ENCODE measurements around the gene LRP1B. TPM values are rescaled to one million over a fixed set of nuclear protein-coding genes. Genes with fewer than 3 reads are reported as not detected.

LRP1B gene
- total RNA-seq, 4 donors from 2014 or later = 0.85 to 3.3 (median 1.1) TPM; not detected in 1

GRCh38 chr2:141519906-141520305, 610.9 kb downstream of the LRP1B start:
- H3K4me3 ChIP-seq = no peak overlapping the region
- no peak for DNase-seq
- H3K27me3 ChIP-seq = no peaks in the 10 kb centered on the region
- TF ChIP-seq POLR2A (IDR thresholded peaks at IDR 0.05) (no peak), CTCF (IDR thresholded peaks at IDR 0.05) (no peak)
- H3K4me1 ChIP-seq = no peaks in the 10 kb centered on the region
- H3K9me3 ChIP-seq = no peaks in the 10 kb centered on the region
- no peaks in the 10 kb centered on the region for H3K36me3 ChIP-seq
- H3K27ac ChIP-seq = no peak overlapping the region

DNA sequence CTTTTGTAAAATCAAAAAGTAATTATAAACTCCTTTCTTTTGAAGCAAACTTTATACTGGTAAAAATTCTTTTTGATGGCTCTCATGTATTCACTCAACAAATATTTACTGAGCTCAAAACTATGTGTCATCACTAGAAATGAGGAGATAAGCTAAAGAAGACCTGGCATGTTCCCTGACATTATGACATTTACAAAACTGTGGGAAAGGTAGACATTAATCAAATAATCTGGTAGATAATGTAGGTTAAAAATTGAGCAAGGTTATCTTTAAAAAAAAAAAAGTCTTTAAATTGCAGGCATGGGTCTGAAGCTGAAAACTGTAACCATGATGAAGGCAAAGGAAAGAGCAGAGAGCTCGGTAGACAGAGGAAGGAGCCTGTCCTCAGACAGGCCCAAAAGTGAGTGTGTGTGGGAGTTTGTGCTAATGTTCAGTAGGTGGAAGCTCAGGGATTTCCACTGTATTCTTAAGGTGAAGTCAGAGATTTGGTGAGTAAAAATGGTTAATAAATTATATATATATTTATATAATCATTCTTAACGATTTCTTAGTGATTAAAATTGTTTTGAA, 612.9 kb downstream of the LRP1B start:
- no peak for TF ChIP-seq POLR2A (IDR thresholded peaks at IDR 0.05)
- TF ChIP-seq CTCF (IDR thresholded peaks at IDR 0.05) = no peak
- no peak for DNase-seq
- Histone ChIP-seq H3K4me1 (no peaks in the 10 kb centered on the region), H3K9me3 (no peaks in the 10 kb centered on the region), H3K27ac (no peak overlapping the region), H3K36me3 (no peaks in the 10 kb centered on the region), H3K27me3 (no peaks in the 10 kb centered on the region), H3K4me3 (no peak overlapping the region)

DNA sequence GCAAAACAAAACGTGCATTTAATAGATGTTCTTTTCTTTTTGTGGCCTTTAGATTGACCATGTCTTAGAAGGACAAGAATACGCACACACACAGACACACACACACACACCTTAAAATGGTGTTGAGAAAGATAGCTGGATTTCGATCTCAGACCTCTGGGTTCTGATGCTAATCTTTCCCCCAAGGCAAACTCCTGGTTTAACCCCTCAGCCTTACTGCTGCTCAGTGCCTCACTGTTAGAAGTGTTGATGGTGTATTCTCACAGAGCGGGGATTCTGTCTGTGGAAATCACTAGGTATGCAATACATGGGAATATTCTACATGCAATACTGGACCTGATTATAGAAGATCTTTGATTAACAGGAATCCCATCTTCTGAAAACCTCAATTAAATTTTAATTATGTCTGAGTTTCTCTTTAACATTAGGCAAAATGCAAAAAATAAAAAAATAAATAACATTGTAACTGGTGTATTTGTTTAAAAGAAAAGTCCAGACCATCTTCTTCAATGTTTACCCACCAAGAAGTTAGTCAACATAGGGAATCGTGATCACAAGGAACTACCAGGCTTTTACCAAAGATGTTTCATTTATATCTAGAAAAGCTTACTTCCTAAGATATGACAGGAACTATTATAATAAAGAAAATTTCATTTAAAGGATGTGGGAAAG, 613.5 kb downstream of the LRP1B start:
- no peaks in the 10 kb centered on the region for H3K9me3 ChIP-seq
- H3K4me3 ChIP-seq = no peak overlapping the region
- DNase-seq = no peak
- no peak overlapping the region for H3K27ac ChIP-seq
- no peaks in the 10 kb centered on the region for H3K36me3 ChIP-seq
- H3K4me1 ChIP-seq = no peaks in the 10 kb centered on the region
- H3K27me3 ChIP-seq = no peaks in the 10 kb centered on the region
- TF ChIP-seq CTCF (IDR thresholded peaks at IDR 0.05) = no peak
- TF ChIP-seq POLR2A (IDR thresholded peaks at IDR 0.05) = no peak

DNA sequence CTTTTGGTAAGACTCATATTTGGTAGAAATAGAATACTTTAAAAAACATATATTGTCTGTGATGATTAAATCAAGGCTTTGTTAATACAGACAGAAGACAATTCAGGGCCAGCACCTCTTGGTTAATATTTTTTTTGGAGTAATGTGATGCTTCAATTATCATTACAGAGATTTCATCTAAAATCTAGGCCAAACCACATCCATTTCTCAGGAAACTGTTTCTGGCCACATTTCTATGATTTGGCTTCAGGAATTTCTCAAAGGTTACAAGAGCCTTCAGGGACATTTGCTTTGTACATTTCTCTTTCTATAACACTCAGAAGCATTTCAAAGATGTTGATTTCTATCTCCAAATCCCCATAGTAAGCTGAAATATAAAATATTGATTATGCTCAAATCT, 614.9 kb downstream of the LRP1B start:
- Histone ChIP-seq H3K9me3 (no peaks in the 10 kb centered on the region), H3K4me1 (no peaks in the 10 kb centered on the region), H3K4me3 (no peak overlapping the region), H3K27ac (no peak overlapping the region), H3K36me3 (no peaks in the 10 kb centered on the region), H3K27me3 (no peaks in the 10 kb centered on the region)
- no peak for TF ChIP-seq CTCF (IDR thresholded peaks at IDR 0.05)
- no peak for TF ChIP-seq POLR2A (IDR thresholded peaks at IDR 0.05)
- no peak for DNase-seq

- H3K9me3 ChIP-seq = no peaks in the 10 kb centered on the region
- DNase-seq = no peak
- H3K27ac ChIP-seq = no peak overlapping the region
- H3K4me1 ChIP-seq = no peaks in the 10 kb centered on the region
- H3K4me3 ChIP-seq = no peak overlapping the region
- no peaks in the 10 kb centered on the region for H3K27me3 ChIP-seq
- TF ChIP-seq CTCF (IDR thresholded peaks at IDR 0.05) = no peak
- no peak for TF ChIP-seq POLR2A (IDR thresholded peaks at IDR 0.05)
- H3K36me3 ChIP-seq = no peaks in the 10 kb centered on the region
Measured at GRCh38 chr2:141513853-141514252, 617.0 kb downstream of the LRP1B start.

All from Peyer's patch (tissue), 4 donors.